Mesendoderm (in vitro differentiated cells): ENCODE measurements around the gene ZFP1.
A peak's percentile ranks its signal among the peaks of the same experiment; 100 is the strongest.

Experiments
- DNase-seq: peaks from one replicate; pipeline ENCODE4 v3.0.0; 2013
- H2AK5ac ChIP-seq: 2 replicates; pipeline ENCODE4 v1.6.1; 2013; ENCODE audit warnings: low read length, inconsistent platforms
- H2BK120ac ChIP-seq: 2 replicates; pipeline ENCODE4 v1.6.1; 2013; ENCODE audit warnings: low read depth, mild to moderate bottlenecking, low read length, moderate library complexity, mixed read lengths
- H2BK15ac ChIP-seq: replicated peaks from 2 replicates; pipeline ENCODE4 v1.6.1; 2013; ENCODE audit warnings: low read depth, mild to moderate bottlenecking, moderate library complexity
- H2BK5ac ChIP-seq: 2 replicates; pipeline ENCODE4 v1.6.1; 2013; ENCODE audit warnings: low read length, inconsistent platforms
- H3K18ac ChIP-seq: 2 replicates; pipeline ENCODE4 v1.6.1; 2013; ENCODE audit warnings: mild to moderate bottlenecking, low read length, mixed read lengths
- H3K23ac ChIP-seq: one replicate; pipeline ENCODE4 v1.6.1; 2013; ENCODE audit warnings: low read length
- H3K27ac ChIP-seq: 2 replicates; pipeline ENCODE4 v1.5.1; 2013; ENCODE audit warnings: low read depth, mild to moderate bottlenecking, inconsistent platforms, low read length, moderate library complexity
- H3K27me3 ChIP-seq: 2 replicates; pipeline ENCODE4 v1.6.1; 2013; ENCODE audit warnings: low read length, control low read depth, mild to moderate bottlenecking, inconsistent platforms; ENCODE audit not compliant: insufficient read depth, poor library complexity
- H3K36me3 ChIP-seq: 2 replicates; pipeline ENCODE4 v1.6.1; 2013; ENCODE audit warnings: low read length, inconsistent platforms; ENCODE audit not compliant: control insufficient read depth, insufficient read depth
- H3K4ac ChIP-seq: one replicate; pipeline ENCODE4 v1.6.1; 2013; ENCODE audit warnings: low read depth, mild to moderate bottlenecking, low read length, moderate library complexity
- H3K4me1 ChIP-seq: 2 replicates; pipeline ENCODE4 v1.6.1; 2013; ENCODE audit warnings: low read depth, low read length, inconsistent platforms; ENCODE audit not compliant: control insufficient read depth
- H3K4me2 ChIP-seq: 2 replicates; pipeline ENCODE4 v1.6.1; 2013; ENCODE audit warnings: low read length
- H3K4me3 ChIP-seq: 2 replicates; pipeline ENCODE4 v1.5.1; 2013; ENCODE audit warnings: mild to moderate bottlenecking, low read length
- H3K56ac ChIP-seq: one replicate; pipeline ENCODE4 v1.6.1; 2013; ENCODE audit warnings: low read length
- H3K79me1 ChIP-seq: 2 replicates; pipeline ENCODE4 v1.6.1; 2013; ENCODE audit warnings: low read length, inconsistent platforms
- H3K79me2 ChIP-seq: 2 replicates; pipeline ENCODE4 v1.6.1; 2013; ENCODE audit warnings: mild to moderate bottlenecking, low read length; ENCODE audit not compliant: control insufficient read depth, insufficient read depth
- H3K9ac ChIP-seq: 2 replicates; pipeline ENCODE4 v1.6.1; 2013; ENCODE audit warnings: low read length, inconsistent platforms
- H4K5ac ChIP-seq: one replicate; pipeline ENCODE4 v1.6.1; 2013; ENCODE audit warnings: low read length
- H4K8ac ChIP-seq: one replicate; pipeline ENCODE4 v1.6.1; 2013; ENCODE audit warnings: low read depth, mild to moderate bottlenecking, control low read depth, low read length, moderate library complexity
- WGBS: extraction: QIAGEN DNeasy Blood & Tissue Kit; methylation state at CpG from one replicate; pipeline ENCODE4 v1.1.7; 2013; ENCODE audit warnings: low lambda C conversion rate, missing lambda C conversion rate; ENCODE audit not compliant: insufficient coverage; ENCODE audit errors: extremely low coverage; 5-methylcytosine and 5-hydroxymethylcytosine counted together

ZFP1 gene

DNA sequence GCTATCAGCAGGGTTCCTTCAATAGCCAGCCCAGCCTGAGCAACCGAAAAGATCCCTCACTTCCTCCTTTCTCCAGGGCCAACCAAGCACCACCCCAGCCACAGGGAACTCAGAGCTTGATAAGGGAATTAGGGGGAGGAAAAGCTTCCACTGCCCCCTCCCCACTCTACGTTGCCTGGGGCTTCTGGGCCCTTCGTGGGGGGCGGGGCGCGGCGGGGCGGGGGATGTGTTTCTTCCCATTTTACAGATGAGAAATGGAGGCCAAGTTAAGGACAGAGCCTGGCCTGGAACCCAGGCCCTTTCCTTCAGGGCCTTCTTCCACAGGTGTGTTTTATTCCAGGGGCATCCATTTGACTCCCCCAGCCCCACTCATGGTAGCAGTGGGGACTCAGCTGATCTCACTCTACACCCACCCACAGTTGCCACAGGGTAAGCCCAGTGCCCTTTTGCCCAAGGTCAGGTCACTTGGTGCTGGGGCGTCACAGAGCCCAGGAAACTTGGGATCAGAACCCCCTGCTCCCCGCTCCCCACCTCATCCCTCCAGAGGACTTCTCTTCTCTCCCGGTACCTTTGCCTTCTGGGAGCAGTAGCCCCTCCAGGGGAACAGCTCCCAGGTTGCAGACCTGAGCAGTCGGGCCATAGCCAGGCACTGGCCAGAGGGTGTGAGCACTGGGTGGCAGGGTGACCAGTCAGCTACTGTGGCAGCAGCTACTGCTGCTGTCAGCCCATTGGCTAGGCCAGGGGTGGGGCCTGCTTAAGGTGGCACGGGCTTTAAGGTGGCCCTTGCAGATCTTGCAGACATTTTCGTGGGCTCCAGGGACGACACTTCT lies 32.0 kb upstream of the ZFP1 start, which contains the start of gene LDHD:
LDHD (minus strand) TSS at position 700 of the 830 bp plus-strand sequence; CDS start at position 640, 60 bp downstream.
- H2BK5ac ChIP-seq, result no peak within 1 kb of the TSS
- H3K79me2 ChIP-seq, result no peaks in the 10 kb centered on the region
- no peak within 1 kb of the TSS for H3K27ac ChIP-seq
- no peak within 1 kb of the TSS for H2BK120ac ChIP-seq
- H2BK15ac ChIP-seq, result no peak within 1 kb of the TSS
- no peaks in the 10 kb centered on the region for H3K36me3 ChIP-seq
- H3K79me1 ChIP-seq, result no peaks in the 10 kb centered on the region
- no peak within 1 kb of the TSS for H3K56ac ChIP-seq
- H4K5ac ChIP-seq, result no peak within 1 kb of the TSS
- no peak within 1 kb of the TSS for H3K4ac ChIP-seq
- H3K27me3 ChIP-seq, result no peaks in the 10 kb centered on the region
- H3K4me1 ChIP-seq, result peaks cover 7% of the 10 kb centered on the region
- WGBS, result no CpG with 5 or more reads among the region's 15 CpGs
- DNase-seq, result peak; percentile 61
- no peak within 1 kb of the TSS for H2AK5ac ChIP-seq
- no peak within 1 kb of the TSS for H3K4me3 ChIP-seq
- no peak within 1 kb of the TSS for H4K8ac ChIP-seq
- H3K4me2 ChIP-seq, result no peak within 1 kb of the TSS
- no peak within 1 kb of the TSS for H3K18ac ChIP-seq
- H3K23ac ChIP-seq, result no peak within 1 kb of the TSS
- H3K9ac ChIP-seq, result no peak within 1 kb of the TSS

DNA sequence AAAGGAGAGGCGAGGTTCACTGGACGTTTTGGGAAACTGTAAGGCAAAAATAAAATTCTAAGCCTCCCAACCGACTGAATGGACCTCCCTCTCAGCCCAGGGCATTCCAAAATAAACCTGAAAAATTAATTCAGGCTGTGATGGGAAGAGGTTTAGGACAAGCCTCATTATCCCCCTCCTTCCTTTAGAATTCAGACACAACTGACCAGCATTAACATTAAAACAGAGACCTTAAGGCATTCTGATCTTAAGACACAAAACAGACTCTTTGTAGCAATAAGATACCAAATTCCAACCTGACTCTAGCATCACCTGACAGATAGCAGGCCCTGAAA lies 31.4 kb upstream of the ZFP1 start:
- H2BK120ac ChIP-seq, result no peak overlapping the region
- no peak overlapping the region for H3K56ac ChIP-seq
- H4K8ac ChIP-seq, result no peak overlapping the region
- no peak overlapping the region for H3K9ac ChIP-seq
- no peak overlapping the region for H4K5ac ChIP-seq
- no peaks in the 10 kb centered on the region for H3K79me1 ChIP-seq
- H2BK5ac ChIP-seq, result no peak overlapping the region
- no peaks in the 10 kb centered on the region for H3K36me3 ChIP-seq
- H3K18ac ChIP-seq, result no peak overlapping the region
- no peak overlapping the region for H3K27ac ChIP-seq
- no CpG with 5 or more reads among the region's 3 CpGs for WGBS
- no peaks in the 10 kb centered on the region for H3K79me2 ChIP-seq
- no peak overlapping the region for H3K23ac ChIP-seq
- no peak overlapping the region for H3K4ac ChIP-seq
- no peaks in the 10 kb centered on the region for H3K27me3 ChIP-seq
- H3K4me1 ChIP-seq, result peaks cover 7% of the 10 kb centered on the region
- no peak overlapping the region for H2BK15ac ChIP-seq
- H2AK5ac ChIP-seq, result no peak overlapping the region
- H3K4me2 ChIP-seq, result no peak overlapping the region
- H3K4me3 ChIP-seq, result no peak overlapping the region
- DNase-seq, result no peak

DNA sequence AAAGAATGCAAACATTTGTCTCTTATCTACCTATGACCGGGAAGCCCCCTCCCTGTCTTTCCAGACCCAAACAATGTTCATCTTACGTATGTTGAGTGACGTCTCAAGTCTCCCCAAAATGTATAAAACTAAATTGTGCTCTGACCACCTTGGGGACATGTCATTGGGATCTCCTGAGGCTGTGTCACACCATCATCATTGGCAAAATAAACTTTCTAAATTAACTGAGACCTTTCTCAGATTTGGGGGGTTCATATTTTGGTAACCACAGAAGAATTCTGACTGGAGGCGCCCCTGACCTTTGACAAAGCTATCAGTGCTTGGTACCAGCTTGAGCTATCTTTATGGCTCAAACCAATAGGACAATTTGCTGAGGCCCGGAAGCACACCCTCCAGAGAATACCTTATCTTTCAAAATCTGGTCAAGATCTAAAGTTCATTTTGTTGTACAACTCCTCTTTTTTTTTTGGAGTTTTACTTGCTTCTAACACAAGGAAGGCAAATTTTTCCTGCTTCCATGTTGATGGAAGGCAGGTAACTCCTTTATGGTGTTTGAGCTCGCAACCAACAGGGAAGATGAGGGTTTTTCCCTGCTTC lies 29.3 kb upstream of the ZFP1 start:
- no peaks in the 10 kb centered on the region for H3K27me3 ChIP-seq
- DNase-seq, result no peak
- H3K36me3 ChIP-seq, result no peaks in the 10 kb centered on the region
- peaks cover 5% of the 10 kb centered on the region for H3K4me1 ChIP-seq
- no peak overlapping the region for H3K27ac ChIP-seq
- H2AK5ac ChIP-seq, result no peak overlapping the region
- no peak overlapping the region for H4K5ac ChIP-seq
- no peak overlapping the region for H2BK15ac ChIP-seq
- no peak overlapping the region for H3K4ac ChIP-seq
- no peak overlapping the region for H3K23ac ChIP-seq
- H3K4me3 ChIP-seq, result no peak overlapping the region
- H3K18ac ChIP-seq, result no peak overlapping the region
- H3K56ac ChIP-seq, result no peak overlapping the region
- H2BK120ac ChIP-seq, result no peak overlapping the region
- no peak overlapping the region for H3K9ac ChIP-seq
- WGBS, result no CpG with 5 or more reads among the region's 6 CpGs
- H3K79me2 ChIP-seq, result no peaks in the 10 kb centered on the region
- H2BK5ac ChIP-seq, result no peak overlapping the region
- H3K4me2 ChIP-seq, result no peak overlapping the region
- no peak overlapping the region for H4K8ac ChIP-seq
- no peaks in the 10 kb centered on the region for H3K79me1 ChIP-seq

DNA sequence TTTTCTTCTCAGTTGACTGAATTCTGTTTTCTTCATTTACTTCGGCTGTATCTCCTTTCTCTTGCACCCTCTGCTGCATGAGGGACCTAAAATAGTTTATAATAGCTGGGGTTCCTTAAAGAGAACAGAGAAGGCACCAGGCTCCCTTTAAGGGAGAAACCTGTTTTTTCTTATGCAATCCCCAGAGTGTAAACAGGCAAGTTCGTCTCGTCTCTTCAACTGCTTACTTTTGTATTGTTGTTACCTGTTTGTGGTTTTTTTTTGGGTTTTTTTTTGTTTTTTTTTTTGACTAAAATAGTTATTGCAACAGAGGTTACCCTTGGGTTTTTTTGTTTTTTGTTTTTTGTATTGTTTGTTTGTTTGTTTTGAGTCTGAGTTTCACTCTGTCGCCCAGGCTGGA lies 28.1 kb upstream of the ZFP1 start:
- Histone ChIP-seq H3K9ac (no peak overlapping the region), H3K36me3 (no peaks in the 10 kb centered on the region), H2AK5ac (no peak overlapping the region), H4K5ac (no peak overlapping the region), H3K27me3 (no peaks in the 10 kb centered on the region), H3K4ac (no peak overlapping the region), H2BK120ac (no peak overlapping the region), H2BK5ac (no peak overlapping the region), H4K8ac (no peak overlapping the region), H3K4me2 (no peak overlapping the region), H3K4me3 (no peak overlapping the region), H3K23ac (no peak overlapping the region), H3K18ac (no peak overlapping the region), H3K79me1 (no peaks in the 10 kb centered on the region), H2BK15ac (no peak overlapping the region), H3K79me2 (no peaks in the 10 kb centered on the region), H3K4me1 (peaks cover 5% of the 10 kb centered on the region), H3K56ac (no peak overlapping the region), H3K27ac (no peak overlapping the region)
- WGBS, result no CpG with 5 or more reads among the region's 4 CpGs
- no peak for DNase-seq

DNA sequence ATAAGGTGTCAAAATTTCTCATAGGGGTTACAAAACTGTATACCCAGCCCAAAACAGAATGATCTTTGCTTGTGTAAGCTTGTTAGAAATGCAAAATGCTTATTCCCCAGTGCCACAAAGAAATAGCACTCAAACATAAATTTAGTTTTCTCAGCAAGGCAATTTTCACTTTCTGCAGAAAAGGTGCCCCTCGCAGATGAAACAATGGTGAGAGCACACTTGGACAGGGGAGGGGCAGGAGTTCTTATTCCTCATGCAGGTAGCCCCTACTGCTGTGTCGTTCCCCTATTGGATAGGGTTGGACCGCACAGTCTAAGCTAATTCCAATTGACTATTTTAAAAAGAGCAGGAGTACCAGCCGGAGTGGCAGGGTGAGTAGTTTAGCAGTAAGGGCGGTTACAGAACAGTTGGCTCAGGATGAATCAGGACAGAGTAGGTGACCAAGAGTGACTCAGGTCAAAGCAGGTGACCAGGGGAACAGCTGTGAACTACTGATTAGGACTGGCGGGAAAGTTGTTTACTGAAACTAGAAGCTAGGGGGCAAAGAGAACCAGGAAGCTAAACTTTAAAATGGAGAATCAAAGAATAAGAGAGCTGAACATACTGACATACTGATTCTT lies 26.3 kb upstream of the ZFP1 start:
- H3K36me3 ChIP-seq, result no peaks in the 10 kb centered on the region
- DNase-seq, result no peak
- H4K5ac ChIP-seq, result no peak overlapping the region
- H3K18ac ChIP-seq, result no peak overlapping the region
- no peak overlapping the region for H2BK120ac ChIP-seq
- no peak overlapping the region for H3K9ac ChIP-seq
- no peaks in the 10 kb centered on the region for H3K27me3 ChIP-seq
- WGBS, result no CpG with 5 or more reads among the region's 6 CpGs
- H4K8ac ChIP-seq, result no peak overlapping the region
- H2BK15ac ChIP-seq, result no peak overlapping the region
- no peak overlapping the region for H2AK5ac ChIP-seq
- H3K4ac ChIP-seq, result no peak overlapping the region
- no peak overlapping the region for H3K4me2 ChIP-seq
- H3K79me2 ChIP-seq, result no peaks in the 10 kb centered on the region
- H2BK5ac ChIP-seq, result no peak overlapping the region
- H3K79me1 ChIP-seq, result no peaks in the 10 kb centered on the region
- peak overlapping the region; percentile 23 for H3K4me3 ChIP-seq
- H3K4me1 ChIP-seq, result peaks cover 5% of the 10 kb centered on the region
- no peak overlapping the region for H3K27ac ChIP-seq
- no peak overlapping the region for H3K23ac ChIP-seq
- no peak overlapping the region for H3K56ac ChIP-seq
